Upper lobe of left lung (tissue), 4 donors: ENCODE results near the gene KDM4B.

Experiments
- CTCF ChIP-seq, 6 experiments: fragments of 450-650 bp in 4 of 6; fragments of 200-600 bp in 2 of 6; sonication (generic) in 2 of 6; IDR thresholded peaks; one replicate each; pipeline ENCODE4 v1.5.1; 2016 to 2019; ENCODE audit warnings: antibody characterized with exemption in 6 of 6
- EP300 ChIP-seq, 4 donors: sonication (generic); formaldehyde crosslinking; IDR thresholded peaks; one replicate each; pipeline ENCODE4 v1.5.1; 2017; ENCODE audit warnings: antibody characterized with exemption in 4 of 4, control low read depth in 2 of 4

DNA sequence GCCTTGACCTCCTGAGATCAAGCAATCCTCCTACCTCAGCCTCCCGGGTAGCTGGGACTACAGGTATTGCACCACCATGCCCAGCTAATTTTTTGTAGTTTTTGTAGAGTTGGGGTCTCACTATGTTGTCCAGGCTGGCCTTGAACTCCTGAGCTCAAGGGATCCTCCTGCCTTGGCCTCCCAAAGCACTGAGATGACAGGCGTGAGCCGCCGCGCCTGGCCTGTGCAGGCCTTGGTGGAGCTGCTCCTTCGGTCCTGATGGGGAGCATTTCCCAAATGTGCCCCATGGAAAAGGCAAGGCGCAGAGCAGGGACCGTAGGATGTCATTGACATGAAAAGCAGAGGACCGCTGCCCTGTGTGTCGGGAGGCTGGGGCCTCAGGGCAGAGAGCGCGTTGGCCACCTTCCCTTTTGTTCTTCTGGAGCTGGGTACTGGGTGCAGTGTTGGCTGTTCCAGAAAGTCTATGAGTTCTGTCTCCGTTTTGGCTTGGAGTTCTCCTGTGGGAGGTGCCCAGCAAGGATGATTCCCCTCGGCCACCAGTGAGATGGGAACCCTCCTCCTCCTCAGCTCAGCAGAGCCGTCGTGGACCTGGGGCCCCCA is 128.5 kb downstream of the KDM4B start:
- TF ChIP-seq CTCF (IDR thresholded peaks at IDR 0.05) (no peak), EP300 (IDR thresholded peaks at IDR 0.05) (no peak)
